HepG2 (cell line): ENCODE measurements around the gene SLC36A1. TPM values are rescaled to one million over a fixed set of nuclear protein-coding genes. Genes with fewer than 3 reads are reported as not detected.

ENCODE experiments used
- ATAC-seq: fragments of 200-7000 bp; cut with Tn5 transposase; 3 replicates; pipeline ENCODE4 v1.9.1; 2020; ENCODE audit warnings: mild to moderate bottlenecking, moderate library complexity
- BruUV-seq: library from RNA; stranded (reverse); fragments of 400-500 nt; replicated peaks from 2 replicates; lab custom pipeline; 2021; lab: Mats Ljungman, UMichigan
- CTCF ChIA-PET: fragments of 300-600 bp; formaldehyde crosslinking; extraction: SDS; loops from one replicate; lab custom pipeline; 2021; ENCODE audit warnings: low total read pairs, inconsistent platforms, low intra/inter-chr PET ratio; lab: Yijun Ruan, JAX
- POLR2A ChIA-PET: fragments of 350-600 bp; sonication (Branson Sonifier 250); formaldehyde crosslinking; loops from one replicate; lab custom pipeline; 2020; ENCODE audit warnings: antibody characterized with exemption, inconsistent platforms; lab: Yijun Ruan, JAX
- DNase-seq: peaks from one replicate; pipeline ENCODE4 v3.0.0-alpha.2; 2015; ENCODE audit warnings: low spot score
- FAIRE-seq: peaks from 3 replicates; lab custom pipeline; 2011; peaks lifted over from hg19 to GRCh38; lab: Jason Lieb, UNC
- H2AFZ ChIP-seq: one replicate; pipeline ENCODE4 v1.6.1; 2011; ENCODE audit warnings: low read length, inconsistent platforms
- H3K27ac ChIP-seq: fragments of 300-600 bp; 3 replicates; pipeline ENCODE4 v1.8.0; 2011; ENCODE audit warnings: mixed run types, mild to moderate bottlenecking, mixed read lengths, low read length, inconsistent platforms; ENCODE audit not compliant: insufficient read depth; ENCODE audit errors: extremely low read length
- H3K27me3 ChIP-seq, 2 experiments: fragments of 200-600 bp in 1 of 2; 2 replicates in 1 of 2; 3 replicates in 1 of 2; pipeline versions ENCODE4 v1.6.0 to v1.8.0; 2011; ENCODE audit warnings: low read length in 2 of 2, mild to moderate bottlenecking in 2 of 2, moderate library complexity in 2 of 2, inconsistent platforms in 1 of 2; ENCODE audit not compliant: insufficient read depth in 2 of 2, control insufficient read depth in 1 of 2
- H3K36me3 ChIP-seq, 2 experiments: fragments of 200-600 bp in 1 of 2; replicated peaks in 1 of 2; 2 replicates in 1 of 2; 3 replicates in 1 of 2; pipeline versions ENCODE4 v1.5.1 to v1.8.0; 2011; ENCODE audit warnings: low read length in 2 of 2, inconsistent platforms in 1 of 2; ENCODE audit not compliant: insufficient read depth in 2 of 2, control insufficient read depth in 1 of 2
- H3K4me1 ChIP-seq: 2 replicates; pipeline ENCODE4 v1.5.1; 2012; ENCODE audit warnings: low read length, inconsistent platforms; ENCODE audit not compliant: insufficient read depth
- H3K4me2 ChIP-seq: 2 replicates; pipeline ENCODE4 v1.6.0; 2011; ENCODE audit warnings: low read depth, low read length, inconsistent platforms
- H3K4me3 ChIP-seq, 3 experiments: fragments of 200-600 bp in 1 of 3; sonication (generic), shearing (Covaris generic) in 1 of 3; replicated peaks in 1 of 3; 2 replicates each; pipeline ENCODE4 v1.5.1; 2011 to 2016; ENCODE audit warnings: low read length in 3 of 3, inconsistent platforms in 2 of 3, low read depth in 2 of 3, mild to moderate bottlenecking in 2 of 3, control low read depth in 1 of 3, mixed read lengths in 1 of 3; ENCODE audit not compliant: insufficient read depth in 1 of 3
- H3K79me2 ChIP-seq: one replicate; pipeline ENCODE4 v1.6.1; 2011; ENCODE audit warnings: low read length, inconsistent platforms; ENCODE audit not compliant: insufficient read depth
- H3K9ac ChIP-seq: 2 replicates; pipeline ENCODE4 v1.6.0; 2011; ENCODE audit warnings: mild to moderate bottlenecking, low read depth, low read length, inconsistent platforms; ENCODE audit not compliant: insufficient read depth
- H3K9me3 ChIP-seq: 2 replicates; pipeline ENCODE4 v1.5.1; 2012; ENCODE audit warnings: mild to moderate bottlenecking, low read length
- H4K20me1 ChIP-seq: 2 replicates; pipeline ENCODE4 v1.6.0; 2011; ENCODE audit warnings: inconsistent platforms, mild to moderate bottlenecking, low read length, moderate library complexity; ENCODE audit not compliant: insufficient read depth
- CEBPG ChIP-seq: IDR thresholded peaks from 2 replicates; pipeline ENCODE4 v1.6.1; 2016
- HOXA3 ChIP-seq: sonication (generic); formaldehyde crosslinking; IDR thresholded peaks from 2 replicates; pipeline ENCODE4 v1.5.0; 2020; ENCODE audit warnings: missing genetic modification reagents
- KDM1A ChIP-seq: IDR thresholded peaks from 2 replicates; pipeline ENCODE4 v1.6.1; 2016; ENCODE audit warnings: missing compliant biosample characterization
- MTA3 ChIP-seq: sonication (generic); formaldehyde crosslinking; IDR thresholded peaks from 2 replicates; pipeline ENCODE4 v1.4.0; 2020; ENCODE audit warnings: missing genetic modification reagents
- MZF1 ChIP-seq: sonication (generic); formaldehyde crosslinking; IDR thresholded peaks from 2 replicates; pipeline ENCODE4 v1.8.1; 2023; ENCODE audit warnings: mild to moderate bottlenecking, missing genetic modification reagents, borderline replicate concordance
- PHF5A ChIP-seq: IDR thresholded peaks from one replicate; pipeline ENCODE4 v1.6.1; 2018; ENCODE audit warnings: low read depth, missing genetic modification reagents; ENCODE audit not compliant: unreplicated experiment
- SIN3A ChIP-seq: IDR thresholded peaks from 2 replicates; pipeline ENCODE4 v1.6.1; 2011; ENCODE audit warnings: low read depth, mild to moderate bottlenecking, control low read depth, low read length, borderline replicate concordance
- SMC3 ChIP-seq: IDR thresholded peaks from 2 replicates; pipeline ENCODE4 v1.6.1; 2011; ENCODE audit warnings: low read length, improper control_type of control experiment
- SNAPC2 ChIP-seq: sonication (generic); formaldehyde crosslinking; IDR thresholded peaks from 2 replicates; pipeline ENCODE4 v1.8.1; 2022; ENCODE audit warnings: mild to moderate bottlenecking, missing genetic modification reagents
- SNRNP70 ChIP-seq: fragments of 200-400 bp; formaldehyde crosslinking; IDR thresholded peaks from 2 replicates; pipeline ENCODE4 v1.6.1; 2017; ENCODE audit warnings: mild to moderate bottlenecking, low read depth, low read length, moderate library complexity
- ZNF101 ChIP-seq: sonication (generic); formaldehyde crosslinking; IDR thresholded peaks from 2 replicates; pipeline ENCODE4 v1.4.0; 2020; ENCODE audit warnings: mild to moderate bottlenecking, low read depth, missing genetic modification reagents, borderline replicate concordance
- ZNF207 ChIP-seq: fragments of 450-650 bp; IDR thresholded peaks from 2 replicates; pipeline ENCODE4 v1.6.1; 2016; ENCODE audit warnings: antibody characterized with exemption, borderline replicate concordance
- ZNF556 ChIP-seq: sonication (generic); formaldehyde crosslinking; IDR thresholded peaks from 2 replicates; pipeline ENCODE4 v1.4.0; 2020; ENCODE audit warnings: mild to moderate bottlenecking, missing genetic modification reagents, borderline replicate concordance
- ZNF570 ChIP-seq: sonication (generic); formaldehyde crosslinking; IDR thresholded peaks from 2 replicates; pipeline ENCODE4 v1.4.0; 2020; ENCODE audit warnings: mild to moderate bottlenecking, missing genetic modification reagents, borderline replicate concordance
- ZNF577 ChIP-seq: sonication (generic); formaldehyde crosslinking; IDR thresholded peaks from 2 replicates; pipeline ENCODE4 v1.4.0; 2020; ENCODE audit warnings: mild to moderate bottlenecking, low read depth, missing genetic modification reagents, borderline replicate concordance
- WGBS: methylation state at CpG from one replicate; pipeline ENCODE4 v1.1.6; 2017; ENCODE audit warnings: low lambda C conversion rate; 5-methylcytosine and 5-hydroxymethylcytosine counted together
- in situ Hi-C: cut with HindIII; loops from 2 replicates; pipeline ENCODE4 v1.10.0; 2017; ENCODE audit warnings: low pct_unique_long_range_greater_than_20kb; ENCODE audit not compliant: extremely low pct_ligation_motif_present
- intact Hi-C: fragments of 100-400 bp; cut with micrococcal nuclease; formaldehyde crosslinking; loops from one replicate; pipeline ENCODE4 v1.10.0; 2022; ENCODE audit not compliant: unreplicated experiment
- polyA plus RNA-seq, 8 experiments: library from polyadenylated mRNA; depleted of rRNA in 3 of 8; stranded (reverse) in 7 of 8; unstranded in 1 of 8; fragments of >200 nt; fragmentation: Illumina TruSeq in 4 of 8; extraction: Trizol in 4 of 8; gene quantifications; 2 replicates each; pipeline versions ENCODE4 v1.2.1 to v1.2.3, GENCODE V29; 2011 to 2016; ENCODE audit warnings: low read depth in 4 of 8, missing spikeins in 1 of 8, mixed read lengths in 1 of 8; ENCODE audit not compliant: insufficient read depth in 1 of 8
- total RNA-seq, 5 experiments: library from RNA; depleted of rRNA; stranded (reverse); fragments of >200 nt; fragmentation: Illumina TruSeq; extraction: Trizol; gene quantifications; 2 replicates each; pipeline ENCODE4 v1.2.3, GENCODE V29; 2016; ENCODE audit warnings: low read depth in 1 of 5
- TF ChIP-seq, protein P1 (sequence below), 2 experiments: fragments of 450-650 bp in 1 of 2; sonication (generic) in 1 of 2; formaldehyde crosslinking; IDR thresholded peaks; 2 replicates each; pipeline versions ENCODE4 v1.5.0 to v1.8.0; 2020 to 2022; ENCODE audit warnings: mild to moderate bottlenecking in 1 of 2, missing genetic modification reagents in 1 of 2

The SLC36A1 gene
- total and polyA plus RNA-seq, 2 of the 13 experiments (the other 11 are each of a cell fraction or from before 2014, with no cell fraction given), result 8.0 to 8.9 TPM

DNA sequence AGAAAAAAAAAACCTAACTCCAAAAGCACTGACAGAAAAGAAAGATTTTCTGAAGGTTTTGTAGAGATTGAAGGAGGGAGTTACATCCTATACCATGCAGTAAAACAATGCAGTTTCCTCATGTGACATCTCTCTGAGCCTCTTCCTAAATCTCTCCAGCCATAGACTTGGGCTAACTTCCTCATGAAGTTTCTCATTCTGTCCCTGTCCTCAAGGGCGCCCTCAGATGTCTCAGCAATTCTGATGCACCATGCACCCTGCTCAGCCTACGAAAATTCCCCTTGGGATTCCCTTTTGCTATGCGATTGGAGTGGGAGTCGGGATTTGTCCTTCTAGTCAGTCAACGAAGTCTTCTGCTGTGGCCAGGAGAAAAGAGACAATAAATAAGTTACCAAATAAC lies 74.8 kb downstream of the SLC36A1 start:
- no TSS peak for BruUV-seq
- in situ Hi-C loops, result loop anchor here (10.0 kb wide), 2 partner anchors 133 to 223 kb away; no protein-coding TSS in a partner anchor
- Histone ChIP-seq H4K20me1 (no peaks in the 10 kb centered on the region), H3K4me1 (no peaks in the 10 kb centered on the region), H2AFZ (no peak overlapping the region), H3K4me3 (no peak overlapping the region), H3K9ac (no peak overlapping the region), H3K27ac (no peak overlapping the region), H3K9me3 (no peaks in the 10 kb centered on the region), H3K4me2 (no peak overlapping the region), H3K27me3 (peaks cover 0 to 12% of the 10 kb centered on the region in 2 experiments; a peak in 3 of 5 replicates), H3K36me3 (no peaks in the 10 kb centered on the region), H3K79me2 (no peaks in the 10 kb centered on the region)
- FAIRE-seq (no peak), ATAC-seq (no peak), DNase-seq (no peak)
- ChIA-PET POLR2A (no interaction called here), CTCF (no interaction called here)
- intact Hi-C loops, result loop anchor here (5.0 kb wide), 1 partner anchor 220 kb away; no protein-coding TSS in a partner anchor
- WGBS, result 41% methylated on average over 5 of the region's 5 CpGs
- TF ChIP-seq ZNF207 (no peak), CEBPG (CRISPR knock-in tag) (no peak), ZNF577 (CRISPR knock-in tag) (no peak), ZNF570 (no peak), SNAPC2 (CRISPR knock-in tag) (no peak), ZNF101 (no peak), PHF5A (CRISPR knock-in tag) (no peak), KDM1A (CRISPR knock-in tag) (no peak), MZF1 (CRISPR knock-in tag) (no peak), HOXA3 (CRISPR knock-in tag) (no peak), SNRNP70 (no peak), SIN3A (no peak), ZNF556 (CRISPR knock-in tag) (no peak), SMC3 (no peak), MTA3 (no peak)
- TF ChIP-seq, protein P1, sequence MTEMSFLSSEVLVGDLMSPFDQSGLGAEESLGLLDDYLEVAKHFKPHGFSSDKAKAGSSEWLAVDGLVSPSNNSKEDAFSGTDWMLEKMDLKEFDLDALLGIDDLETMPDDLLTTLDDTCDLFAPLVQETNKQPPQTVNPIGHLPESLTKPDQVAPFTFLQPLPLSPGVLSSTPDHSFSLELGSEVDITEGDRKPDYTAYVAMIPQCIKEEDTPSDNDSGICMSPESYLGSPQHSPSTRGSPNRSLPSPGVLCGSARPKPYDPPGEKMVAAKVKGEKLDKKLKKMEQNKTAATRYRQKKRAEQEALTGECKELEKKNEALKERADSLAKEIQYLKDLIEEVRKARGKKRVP (CRISPR knock-in tag; IDR thresholded peaks at IDR 0.05), result no peak
